B cell (primary cell): Measurements from ENCODE around the gene ASTN2. TPM values are rescaled to one million over a fixed set of nuclear protein-coding genes. Genes with fewer than 3 reads are reported as not detected.

ENCODE experiments used
- ATAC-seq: fragments of 200-7000 bp; cut with Tn5 transposase; one replicate; pipeline ENCODE4 v1.10.0; 2021; ENCODE audit warnings: low read depth, mild to moderate bottlenecking, moderate number of reproducible peaks, moderate library complexity
- CTCF ChIA-PET: fragments of 350-600 bp; sonication (Branson Sonifier 250); formaldehyde crosslinking; loops from one replicate; lab custom pipeline; 2021; ENCODE audit warnings: antibody characterized with exemption, inconsistent platforms; lab: Charles Lee
- POLR2A ChIA-PET: fragments of 350-600 bp; sonication (Branson Sonifier 250); formaldehyde crosslinking; loops from one replicate; lab custom pipeline; 2021; ENCODE audit warnings: antibody characterized with exemption; lab: Charles Lee
- DNase-seq: peaks from one replicate; pipeline ENCODE4 v3.0.0; 2013
- H2AFZ ChIP-seq: 2 replicates; pipeline ENCODE4 v1.6.1; 2012; ENCODE audit warnings: mild to moderate bottlenecking, low read depth, low read length; ENCODE audit not compliant: insufficient read depth, poor library complexity, severe bottlenecking
- H3K27ac ChIP-seq, 2 donors: 1 replicate in 1 of 2; 2 replicates in 1 of 2; pipeline ENCODE4 v1.5.1; 2012 to 2013; ENCODE audit warnings: low read length in 2 of 2, mild to moderate bottlenecking in 2 of 2, moderate library complexity in 1 of 2
- H3K27me3 ChIP-seq, 4 experiments: fragments of 200-600 bp in 1 of 4; sonication (generic) in 1 of 4; replicated peaks in 1 of 4; 1 replicate in 2 of 4; 2 replicates in 2 of 4; pipeline versions ENCODE4 v1.6.1 to v1.7.0; 2013 to 2016; ENCODE audit warnings: low read length in 3 of 4, mild to moderate bottlenecking in 2 of 4, mixed read lengths in 1 of 4, moderate library complexity in 1 of 4; ENCODE audit not compliant: insufficient read depth in 4 of 4, control insufficient read depth in 3 of 4; ENCODE audit errors: control extremely low read depth in 1 of 4
- H3K36me3 ChIP-seq, 2 experiments: replicated peaks in 1 of 2; 1 replicate in 1 of 2; 2 replicates in 1 of 2; pipeline versions ENCODE4 v1.6.1 to v1.7.1; 2013; ENCODE audit warnings: low read length in 1 of 2; ENCODE audit not compliant: insufficient read depth in 2 of 2, control insufficient read depth in 1 of 2; ENCODE audit errors: control extremely low read depth in 1 of 2, extremely low read depth in 1 of 2
- H3K4me1 ChIP-seq, 2 donors: fragments of 200-600 bp in 1 of 2; sonication (generic) in 1 of 2; 1 replicate in 1 of 2; 2 replicates in 1 of 2; pipeline versions ENCODE4 v1.5.1 to v1.6.1; 2013 to 2017; ENCODE audit warnings: low read length in 2 of 2; ENCODE audit not compliant: control insufficient read depth in 2 of 2, insufficient read depth in 2 of 2
- H3K4me2 ChIP-seq: replicated peaks from 2 replicates; pipeline ENCODE3; 2012; ENCODE audit warnings: mild to moderate bottlenecking, low read depth, low read length; ENCODE audit not compliant: poor library complexity, severe bottlenecking
- H3K4me3 ChIP-seq, 5 experiments: fragments of 200-600 bp in 1 of 5; sonication (generic) in 1 of 5; 1 replicate in 3 of 5; 2 replicates in 2 of 5; pipeline versions ENCODE4 v1.5.1 to v1.7.0; 2011 to 2016; ENCODE audit warnings: low read length in 4 of 5, mild to moderate bottlenecking in 4 of 5, low read depth in 2 of 5, control low read depth in 1 of 5, moderate library complexity in 1 of 5; ENCODE audit not compliant: insufficient read depth in 1 of 5; ENCODE audit errors: control extremely low read depth in 1 of 5, extremely low read depth in 1 of 5
- H3K79me2 ChIP-seq: fragments of 200-600 bp; sonication (generic); one replicate; pipeline ENCODE4 v1.6.0; 2016; ENCODE audit warnings: low read length; ENCODE audit not compliant: control insufficient read depth, insufficient read depth
- H3K9ac ChIP-seq: fragments of 200-600 bp; sonication (generic); 2 replicates; pipeline ENCODE4 v1.6.1; 2017; ENCODE audit warnings: mild to moderate bottlenecking, low read length, moderate library complexity
- H3K9me3 ChIP-seq, 3 donors: one replicate each; pipeline versions ENCODE4 v1.6.1 to v1.7.1; 2013; ENCODE audit warnings: low read length in 2 of 3; ENCODE audit not compliant: control insufficient read depth in 2 of 3, insufficient read depth in 1 of 3; ENCODE audit errors: control extremely low read depth in 1 of 3
- H4K20me1 ChIP-seq: 2 replicates; pipeline ENCODE4 v1.6.0; 2012; ENCODE audit warnings: mild to moderate bottlenecking, low read length; ENCODE audit not compliant: insufficient read depth, control insufficient read depth, poor library complexity, severe bottlenecking
- H3K27ac Mint-ChIP-seq: one replicate; pipeline ENCODE4 v1.8.0; 2021; ENCODE audit warnings: mixed read lengths
- H3K27me3 Mint-ChIP-seq: one replicate; pipeline ENCODE4 v1.8.0; 2021; ENCODE audit warnings: mixed read lengths
- H3K4me1 Mint-ChIP-seq: one replicate; pipeline ENCODE4 v1.8.0; 2021; ENCODE audit warnings: mixed read lengths
- H3K4me3 Mint-ChIP-seq: one replicate; pipeline ENCODE4 v1.8.0; 2021; ENCODE audit warnings: mixed read lengths
- H3K9me3 Mint-ChIP-seq: one replicate; pipeline ENCODE4 v1.8.0; 2022; ENCODE audit warnings: mixed read lengths; ENCODE audit not compliant: insufficient read depth
- EZH2 ChIP-seq: IDR thresholded peaks from 2 replicates; pipeline ENCODE4 v1.6.1; 2012; ENCODE audit warnings: borderline replicate concordance, low read depth, mild to moderate bottlenecking, moderate library complexity, low read length; ENCODE audit not compliant: insufficient read depth, poor library complexity, severe bottlenecking
- WGBS: methylation state at CpG from one replicate; pipeline ENCODE4 v1.1.5; 2013; ENCODE audit warnings: missing lambda C conversion rate; ENCODE audit not compliant: insufficient coverage; 5-methylcytosine and 5-hydroxymethylcytosine counted together
- intact Hi-C: fragments of 100-400 bp; cut with micrococcal nuclease; formaldehyde crosslinking; loops from one replicate; pipeline ENCODE4 v1.10.0; 2022
- polyA plus RNA-seq: library from polyadenylated mRNA; depleted of rRNA; stranded (reverse); fragments of >200 nt; gene quantifications from 2 replicates; pipeline ENCODE4 v1.2.3, GENCODE V29; 2012
- total RNA-seq, 2 donors: library from RNA; stranded (reverse); fragments of 120-200 nt in 1 of 2; gene quantifications; 1 replicate in 1 of 2; 2 replicates in 1 of 2; pipeline versions ENCODE4 v1.2.3 to v1.2.4, GENCODE V29; 2013 to 2022
- TF ChIP-seq, protein P1 (sequence below): fragments of 200-600 bp; IDR thresholded peaks from one replicate; pipeline ENCODE4 v1.8.0; 2022; ENCODE audit warnings: antibody characterized with exemption, mild to moderate bottlenecking

Gene ASTN2
- total and polyA plus RNA-seq, 2 donors (not counting 1 experiment from before 2014, with no cell fraction given) = 1.2 to 3.6 TPM

- Mint-ChIP-seq H3K9me3 (no peaks in the 10 kb centered on the region), H3K4me3 (no peak overlapping the region), H3K4me1 (no peaks in the 10 kb centered on the region), H3K27me3 (no peaks in the 10 kb centered on the region), H3K27ac (no peak overlapping the region)
- intact Hi-C loops = no loop called here
- Histone ChIP-seq H3K36me3 (no peaks in the 10 kb centered on the region), H3K9ac (no peak overlapping the region), H3K27me3 (no peaks in the 10 kb centered on the region), H3K4me2 (no peak overlapping the region), H3K4me3 (no peak overlapping the region), H3K4me1 (no peaks in the 10 kb centered on the region), H3K27ac (no peak overlapping the region), H3K9me3 (no peaks in the 10 kb centered on the region), H2AFZ (no peak overlapping the region), H3K79me2 (no peaks in the 10 kb centered on the region), H4K20me1 (no peaks in the 10 kb centered on the region)
- WGBS = 91% methylated on average over 1 of the region's 3 CpGs
- CTCF ChIA-PET = no interaction called here
- DNase-seq = no peak
- TF ChIP-seq, protein P1, sequence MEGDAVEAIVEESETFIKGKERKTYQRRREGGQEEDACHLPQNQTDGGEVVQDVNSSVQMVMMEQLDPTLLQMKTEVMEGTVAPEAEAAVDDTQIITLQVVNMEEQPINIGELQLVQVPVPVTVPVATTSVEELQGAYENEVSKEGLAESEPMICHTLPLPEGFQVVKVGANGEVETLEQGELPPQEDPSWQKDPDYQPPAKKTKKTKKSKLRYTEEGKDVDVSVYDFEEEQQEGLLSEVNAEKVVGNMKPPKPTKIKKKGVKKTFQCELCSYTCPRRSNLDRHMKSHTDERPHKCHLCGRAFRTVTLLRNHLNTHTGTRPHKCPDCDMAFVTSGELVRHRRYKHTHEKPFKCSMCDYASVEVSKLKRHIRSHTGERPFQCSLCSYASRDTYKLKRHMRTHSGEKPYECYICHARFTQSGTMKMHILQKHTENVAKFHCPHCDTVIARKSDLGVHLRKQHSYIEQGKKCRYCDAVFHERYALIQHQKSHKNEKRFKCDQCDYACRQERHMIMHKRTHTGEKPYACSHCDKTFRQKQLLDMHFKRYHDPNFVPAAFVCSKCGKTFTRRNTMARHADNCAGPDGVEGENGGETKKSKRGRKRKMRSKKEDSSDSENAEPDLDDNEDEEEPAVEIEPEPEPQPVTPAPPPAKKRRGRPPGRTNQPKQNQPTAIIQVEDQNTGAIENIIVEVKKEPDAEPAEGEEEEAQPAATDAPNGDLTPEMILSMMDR = no peak
- TF ChIP-seq EZH2 = no peak
- ATAC-seq = no peak
- POLR2A ChIA-PET = no interaction called here
These were observed 89.6 kb downstream of the ASTN2 start for GRCh38 chr9:117325110-117325731.

DNA sequence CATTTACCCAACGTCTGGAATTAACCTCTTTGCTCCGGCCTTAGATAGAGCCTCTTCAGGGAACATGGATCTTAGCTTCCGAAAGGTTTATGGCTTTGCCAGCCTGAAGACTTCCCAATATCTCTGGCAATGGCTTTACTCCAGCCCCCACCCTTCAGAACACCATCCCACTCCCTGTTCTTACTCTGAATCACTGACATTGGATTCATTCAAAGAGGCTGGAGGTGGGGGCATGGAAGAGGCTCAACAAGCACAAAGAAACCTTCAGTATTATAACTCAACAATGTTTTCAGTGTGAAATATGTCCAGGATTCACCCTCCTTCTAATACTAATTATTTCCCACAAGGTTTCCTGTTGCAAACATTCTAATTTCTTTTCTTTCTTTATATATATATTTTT is 91.5 kb downstream of the ASTN2 start:
- Histone ChIP-seq H3K9ac (no peak overlapping the region), H3K27ac (no peak overlapping the region), H2AFZ (no peak overlapping the region), H3K36me3 (no peaks in the 10 kb centered on the region), H3K79me2 (no peaks in the 10 kb centered on the region), H3K27me3 (no peaks in the 10 kb centered on the region), H3K4me2 (no peak overlapping the region), H3K4me1 (no peaks in the 10 kb centered on the region), H3K4me3 (no peak overlapping the region), H3K9me3 (peaks cover 0 to 4% (median 0%) of the 10 kb centered on the region in 3 donors), H4K20me1 (no peaks in the 10 kb centered on the region)
- ChIA-PET POLR2A (no interaction called here), CTCF (no interaction called here)
- no peaks in the 10 kb centered on the region for H3K4me1 Mint-ChIP-seq
- ATAC-seq (no peak), DNase-seq (no peak)
- WGBS = 53% methylated on average over 3 of the region's 3 CpGs
- H3K27ac Mint-ChIP-seq = no peak overlapping the region
- TF ChIP-seq EZH2 = no peak
- TF ChIP-seq, protein P1 = no peak
- H3K27me3 Mint-ChIP-seq = no peaks in the 10 kb centered on the region
- H3K9me3 Mint-ChIP-seq = no peaks in the 10 kb centered on the region
- intact Hi-C loops = no loop called here
- no peak overlapping the region for H3K4me3 Mint-ChIP-seq
